ENCODE data around the gene THADA. TPM values are rescaled to one million over a fixed set of nuclear protein-coding genes. Genes with fewer than 3 reads are reported as not detected.

The THADA gene
- total and polyA plus RNA-seq, 7 donors: 4.4 to 35.2 (median 20.2) TPM

DNA sequence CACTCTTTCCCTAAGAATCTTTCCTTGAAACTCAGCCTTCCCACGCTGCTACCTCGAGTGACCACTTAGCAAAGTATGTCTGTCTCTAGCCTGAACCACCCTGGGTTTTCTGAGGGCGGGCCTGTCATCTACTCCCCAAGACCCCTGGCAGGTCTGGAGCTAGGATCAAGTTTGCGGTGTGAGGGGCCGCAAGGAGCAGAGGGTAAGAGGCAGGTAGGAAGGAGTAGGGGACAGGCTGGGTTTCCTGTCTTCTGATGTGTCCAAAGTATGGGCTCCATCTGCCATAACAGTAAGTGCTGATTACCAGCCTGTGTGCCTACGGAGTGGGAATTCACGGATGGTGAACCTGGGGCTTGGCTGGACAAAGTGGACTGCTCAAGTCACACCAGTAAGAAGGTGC, 394.8 kb downstream of the THADA start:
- no peaks in the 10 kb centered on the region for H3K36me3 ChIP-seq
- H3K9me3 ChIP-seq: no peaks in the 10 kb centered on the region
- H3K4me3 ChIP-seq: no peak overlapping the region
- H3K27ac ChIP-seq: no peak overlapping the region
- no peak for DNase-seq
- no peaks in the 10 kb centered on the region for H3K4me1 ChIP-seq
- H3K27me3 ChIP-seq: no peaks in the 10 kb centered on the region
- WGBS, 2 donors: 95 to 97% methylated on average over 7 of the region's 7 CpGs
- TF ChIP-seq, protein P1, sequence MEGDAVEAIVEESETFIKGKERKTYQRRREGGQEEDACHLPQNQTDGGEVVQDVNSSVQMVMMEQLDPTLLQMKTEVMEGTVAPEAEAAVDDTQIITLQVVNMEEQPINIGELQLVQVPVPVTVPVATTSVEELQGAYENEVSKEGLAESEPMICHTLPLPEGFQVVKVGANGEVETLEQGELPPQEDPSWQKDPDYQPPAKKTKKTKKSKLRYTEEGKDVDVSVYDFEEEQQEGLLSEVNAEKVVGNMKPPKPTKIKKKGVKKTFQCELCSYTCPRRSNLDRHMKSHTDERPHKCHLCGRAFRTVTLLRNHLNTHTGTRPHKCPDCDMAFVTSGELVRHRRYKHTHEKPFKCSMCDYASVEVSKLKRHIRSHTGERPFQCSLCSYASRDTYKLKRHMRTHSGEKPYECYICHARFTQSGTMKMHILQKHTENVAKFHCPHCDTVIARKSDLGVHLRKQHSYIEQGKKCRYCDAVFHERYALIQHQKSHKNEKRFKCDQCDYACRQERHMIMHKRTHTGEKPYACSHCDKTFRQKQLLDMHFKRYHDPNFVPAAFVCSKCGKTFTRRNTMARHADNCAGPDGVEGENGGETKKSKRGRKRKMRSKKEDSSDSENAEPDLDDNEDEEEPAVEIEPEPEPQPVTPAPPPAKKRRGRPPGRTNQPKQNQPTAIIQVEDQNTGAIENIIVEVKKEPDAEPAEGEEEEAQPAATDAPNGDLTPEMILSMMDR (IDR thresholded peaks at IDR 0.05): no peak
- TF ChIP-seq POLR2AphosphoS5 (IDR thresholded peaks at IDR 0.05) (no peak), EP300 (IDR thresholded peaks at IDR 0.05) (no peak), POLR2A (IDR thresholded peaks at IDR 0.05) (no peak)
- intact Hi-C loops (cut with DNase I): no loop called here

DNA sequence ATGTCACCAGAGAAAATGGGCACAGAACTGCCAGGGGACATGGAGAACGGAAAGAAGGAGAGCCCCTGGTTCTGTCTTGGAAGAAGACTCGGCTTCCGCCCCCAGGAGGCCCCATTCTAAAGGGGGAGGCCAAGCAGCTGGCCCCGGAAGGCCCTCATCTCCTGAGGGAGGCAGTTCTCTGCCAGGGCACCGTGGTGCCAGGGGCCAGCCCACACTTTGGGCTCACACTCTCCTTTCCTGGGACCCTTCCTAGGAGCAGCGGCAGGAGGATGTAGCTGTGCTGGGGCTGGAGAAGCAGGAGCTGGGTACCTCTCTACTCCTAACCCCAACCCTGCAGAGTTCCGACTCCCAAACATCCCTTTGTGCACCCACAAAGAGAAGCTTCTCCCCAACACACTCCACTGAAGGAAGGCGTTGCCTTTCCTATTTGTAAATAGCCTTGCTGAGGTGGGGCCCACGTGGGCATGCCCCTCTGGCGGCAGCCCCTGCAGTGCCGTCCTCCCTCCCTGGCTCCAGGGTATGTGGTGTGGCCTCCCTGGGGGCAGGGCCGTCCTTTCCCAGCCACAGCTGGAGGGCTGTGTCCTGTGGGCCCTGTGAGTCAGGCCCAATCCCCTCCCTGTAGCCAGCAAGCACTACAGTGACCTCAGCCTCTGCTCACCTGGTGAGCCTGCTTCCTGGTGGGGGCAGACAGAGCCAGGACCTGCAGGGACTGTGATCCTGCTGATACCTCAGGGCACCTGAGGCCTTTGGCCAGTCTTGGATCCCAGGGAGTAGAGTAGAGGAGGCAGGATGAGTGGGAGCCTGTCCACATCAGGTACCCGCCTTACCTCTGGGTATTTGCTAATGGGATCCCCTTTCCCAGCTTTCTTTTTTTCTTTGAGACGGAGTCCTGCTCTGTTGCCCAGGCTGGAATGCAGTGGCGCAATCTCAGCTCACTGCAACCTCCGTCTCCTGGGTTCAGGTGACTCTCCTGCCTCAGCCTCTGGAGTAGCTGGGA, 396.0 kb downstream of the THADA start:
- Histone ChIP-seq H3K4me3 (no peak overlapping the region), H3K27ac (no peak overlapping the region), H3K27me3 (no peaks in the 10 kb centered on the region), H3K36me3 (no peaks in the 10 kb centered on the region), H3K9me3 (no peaks in the 10 kb centered on the region), H3K4me1 (no peaks in the 10 kb centered on the region)
- WGBS, 2 donors: 69 to 72% methylated on average over 16 of the region's 16 CpGs
- intact Hi-C loops (cut with DNase I): no loop called here
- TF ChIP-seq, protein P1 (IDR thresholded peaks at IDR 0.05): no peak
- TF ChIP-seq POLR2AphosphoS5 (IDR thresholded peaks at IDR 0.05) (no peak), EP300 (IDR thresholded peaks at IDR 0.05) (no peak), POLR2A (IDR thresholded peaks at IDR 0.05) (no peak)
- no peak for DNase-seq

DNA sequence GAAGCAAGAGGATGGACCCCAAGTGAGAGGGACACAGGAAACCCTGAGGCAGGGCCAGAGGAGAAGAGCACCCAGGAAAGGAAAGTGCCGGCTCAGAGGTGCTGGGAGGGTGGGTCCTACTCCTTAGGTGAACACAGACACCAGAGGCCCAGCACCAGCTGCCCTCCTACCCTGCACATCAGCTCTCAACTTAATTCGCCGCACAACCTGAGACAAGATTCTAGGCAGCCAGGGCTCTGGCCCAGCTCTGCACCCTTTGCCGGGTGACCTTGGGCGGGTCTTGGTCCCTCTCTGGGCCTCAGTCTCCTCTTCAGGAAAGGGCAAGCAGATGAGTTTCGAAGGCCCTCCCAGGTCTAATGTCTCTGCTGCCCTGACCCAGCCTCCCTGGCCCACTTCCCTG, 397.6 kb downstream of the THADA start:
- 96 to 97% methylated on average over 6 of the region's 6 CpGs for WGBS, 2 donors
- Histone ChIP-seq H3K9me3 (no peaks in the 10 kb centered on the region), H3K27ac (no peak overlapping the region), H3K27me3 (no peaks in the 10 kb centered on the region), H3K4me3 (no peak overlapping the region), H3K4me1 (no peaks in the 10 kb centered on the region), H3K36me3 (no peaks in the 10 kb centered on the region)
- TF ChIP-seq POLR2AphosphoS5 (IDR thresholded peaks at IDR 0.05): no peak
- TF ChIP-seq, protein P1 (IDR thresholded peaks at IDR 0.05): no peak
- TF ChIP-seq EP300 (IDR thresholded peaks at IDR 0.05): no peak
- TF ChIP-seq POLR2A (IDR thresholded peaks at IDR 0.05): no peak
- no peak for DNase-seq
- intact Hi-C loops (cut with DNase I): no loop called here

DNA sequence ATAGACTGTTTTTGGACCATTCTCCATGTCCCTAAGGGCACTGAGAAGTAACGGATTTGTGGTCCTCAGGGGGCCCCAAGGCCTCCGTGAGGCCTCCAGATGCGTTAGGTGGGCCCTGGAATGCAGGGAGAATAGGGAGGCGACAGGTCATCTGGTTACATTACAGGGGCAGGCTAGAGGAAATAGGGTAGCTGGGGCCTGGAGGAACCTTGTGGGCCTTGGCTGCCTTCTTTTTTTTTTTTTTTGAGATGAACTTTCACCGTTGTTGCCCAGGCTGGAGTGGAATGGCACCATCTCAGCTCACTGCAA, 398.3 kb downstream of the THADA start:
- no peak for TF ChIP-seq POLR2A (IDR thresholded peaks at IDR 0.05)
- no peak for TF ChIP-seq EP300 (IDR thresholded peaks at IDR 0.05)
- TF ChIP-seq POLR2AphosphoS5 (IDR thresholded peaks at IDR 0.05): no peak
- TF ChIP-seq, protein P1 (IDR thresholded peaks at IDR 0.05): no peak
- 82 to 91% methylated on average over 5 of the region's 5 CpGs for WGBS, 2 donors
- no peak for DNase-seq
- Histone ChIP-seq H3K36me3 (no peaks in the 10 kb centered on the region), H3K27ac (no peak overlapping the region), H3K4me3 (no peak overlapping the region), H3K9me3 (no peaks in the 10 kb centered on the region), H3K4me1 (no peaks in the 10 kb centered on the region), H3K27me3 (no peaks in the 10 kb centered on the region)
- intact Hi-C loops (cut with DNase I): no loop called here
